ENCODE measurements around the gene ETS1. TPM values are rescaled to one million over a fixed set of nuclear protein-coding genes. Genes with fewer than 3 reads are reported as not detected.

ETS1 gene
- total RNA-seq, 1 experiment from 2014 or later = 29.9 TPM

- Histone ChIP-seq H4K91ac (ENCODE audit: insufficient read length, low read depth, low read length) (no peak overlapping the region), H2AFZ (ENCODE audit: low read length) (no peak overlapping the region), H3K4me2 (ENCODE audit: insufficient read depth, insufficient read length, low read length) (no peak overlapping the region), H3K4ac (ENCODE audit: low read depth, low read length) (no peak overlapping the region), H3K27ac (ENCODE audit: insufficient read length, low read depth, low read length) (no peak overlapping the region), H2BK20ac (ENCODE audit: low read depth, low read length, poor library complexity, severe bottlenecking) (no peak overlapping the region), H3K4me1 (ENCODE audit: insufficient read depth, low read length) (no peaks in the 10 kb centered on the region), H3K9me3 (ENCODE audit: control insufficient read depth, low read depth, low read length) (no peaks in the 10 kb centered on the region), H2AK5ac (ENCODE audit: insufficient read length, low read length) (no peak overlapping the region), H4K8ac (replicated peaks; ENCODE audit: insufficient read length, low read depth, low read length) (no peak overlapping the region), H3K23me2 (ENCODE audit: insufficient read length, low read depth, low read length, poor library complexity, severe bottlenecking) (no peaks in the 10 kb centered on the region), H4K5ac (ENCODE audit: insufficient read length, low read depth, low read length) (no peak overlapping the region), H3T11ph (ENCODE audit: low read length) (no peak overlapping the region), H2BK5ac (ENCODE audit: insufficient read length, low read length) (no peak overlapping the region), H3K79me2 (ENCODE audit: insufficient read depth, low read length) (no peaks in the 10 kb centered on the region), H3K23ac (ENCODE audit: insufficient read length, low read depth, low read length) (no peak overlapping the region), H2BK15ac (ENCODE audit: low read depth, low read length) (no peak overlapping the region), H2BK120ac (ENCODE audit: low read depth, low read length, poor library complexity, severe bottlenecking) (no peak overlapping the region), H3K56ac (ENCODE audit: insufficient read length, low read depth, low read length) (no peak overlapping the region), H4K20me1 (ENCODE audit: control insufficient read depth, insufficient read depth, insufficient read length) (no peaks in the 10 kb centered on the region), H3K14ac (ENCODE audit: insufficient read depth, low read length) (no peak overlapping the region), H2BK12ac (ENCODE audit: insufficient read length, low read depth, low read length) (no peak overlapping the region), H3K27me3 (ENCODE audit: insufficient read depth, low read length) (no peaks in the 10 kb centered on the region), H3K18ac (ENCODE audit: insufficient read length, low read depth, low read length) (no peak overlapping the region), H3K9ac (ENCODE audit: extremely low read depth, insufficient read length, low read length) (no peak overlapping the region), H3K79me1 (ENCODE audit: insufficient read depth, low read depth, low read length, poor library complexity, severe bottlenecking) (no peaks in the 10 kb centered on the region)
- H3K4me1 Mint-ChIP-seq = peaks cover 0 to 3% of the 10 kb centered on the region in 2 experiments; a peak in 2 of 4 replicates
- no peak overlapping the region for H3K4me3 Mint-ChIP-seq
- no peak for DNase-seq
- no peaks in the 10 kb centered on the region for H3K9me3 Mint-ChIP-seq
- WGBS (ENCODE audit: extremely low coverage, insufficient read length, low lambda C conversion rate) = no CpG with 5 or more reads among the region's 10 CpGs
- no peak for TF ChIP-seq CTCF (conservative IDR thresholded peaks at IDR 0.05)
- no peaks in the 10 kb centered on the region for H3K27me3 Mint-ChIP-seq (ENCODE audit: low read depth)
- peak overlapping the region in 1 of 3 experiments; percentile 6; a peak in 1 of 7 replicates for H3K27ac Mint-ChIP-seq
- H3K36me3 Mint-ChIP-seq (ENCODE audit: insufficient read depth in 1 of 3, low read depth in 3 of 3) = peaks cover 3 to 35% (median 8%) of the 10 kb centered on the region in 3 experiments; a peak in 5 of 7 replicates
Observed at GRCh38 chr11:128464878-128465450, 122.4 kb downstream of the ETS1 start.

Measured in H9 (cell line).